Endothelial cell of umbilical vein (primary cell): ENCODE results near the gene ATP2C2.
A peak's percentile ranks its signal among the peaks of the same experiment; 100 is the strongest.

ENCODE experiments used
- FOS ChIP-seq: IDR thresholded peaks from 2 replicates; pipeline ENCODE4 v1.6.1; 2011; ENCODE audit warnings: mild to moderate bottlenecking, low read length, moderate library complexity, borderline replicate concordance; ENCODE audit not compliant: insufficient read depth
- POLR2A ChIP-seq: IDR thresholded peaks from 2 replicates; pipeline ENCODE4 v1.6.1; 2012; ENCODE audit warnings: low read depth, mild to moderate bottlenecking, control low read depth, low read length
- POLR2AphosphoS5 ChIP-seq: IDR thresholded peaks from 2 replicates; pipeline ENCODE4 v1.6.1; 2012; ENCODE audit warnings: low read depth, mild to moderate bottlenecking, control low read depth, low read length, moderate library complexity; ENCODE audit not compliant: insufficient read depth
- TF ChIP-seq, protein P1 (sequence below), 2 donors: IDR thresholded peaks; 1 replicate in 1 of 2; 2 replicates in 1 of 2; pipeline ENCODE4 v1.5.1; 2011; ENCODE audit warnings: low read length in 2 of 2, mild to moderate bottlenecking in 2 of 2, moderate library complexity in 2 of 2, control low read depth in 1 of 2, inconsistent platforms in 1 of 2, low read depth in 1 of 2; ENCODE audit not compliant: insufficient read depth in 1 of 2; ENCODE audit errors: extremely low read depth in 1 of 2
- TF ChIP-seq, protein P2 (sequence below): IDR thresholded peaks from 2 replicates; pipeline ENCODE4 v1.6.1; 2011; ENCODE audit not compliant: insufficient read depth, insufficient read length

DNA sequence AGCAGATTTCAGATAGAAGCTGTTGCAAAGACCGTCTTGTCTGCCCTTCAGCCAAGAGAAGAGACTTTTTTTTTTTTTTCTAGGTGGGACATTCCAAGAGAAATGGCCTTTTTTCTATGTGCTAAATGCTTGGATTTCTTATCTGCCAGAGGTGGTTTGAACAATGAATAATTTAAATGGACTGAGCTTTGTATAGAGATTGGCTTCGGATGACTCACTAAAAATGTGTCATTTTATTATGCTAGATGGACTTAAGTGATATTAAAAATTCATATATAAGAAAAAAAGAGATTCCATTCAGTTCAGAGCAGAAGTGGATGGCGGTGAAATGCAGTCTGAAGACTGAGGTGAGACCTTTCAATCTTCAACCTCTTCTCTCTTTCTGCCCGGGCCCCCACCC lies 77.7 kb downstream of the ATP2C2 start:
- TF ChIP-seq, protein P1, sequence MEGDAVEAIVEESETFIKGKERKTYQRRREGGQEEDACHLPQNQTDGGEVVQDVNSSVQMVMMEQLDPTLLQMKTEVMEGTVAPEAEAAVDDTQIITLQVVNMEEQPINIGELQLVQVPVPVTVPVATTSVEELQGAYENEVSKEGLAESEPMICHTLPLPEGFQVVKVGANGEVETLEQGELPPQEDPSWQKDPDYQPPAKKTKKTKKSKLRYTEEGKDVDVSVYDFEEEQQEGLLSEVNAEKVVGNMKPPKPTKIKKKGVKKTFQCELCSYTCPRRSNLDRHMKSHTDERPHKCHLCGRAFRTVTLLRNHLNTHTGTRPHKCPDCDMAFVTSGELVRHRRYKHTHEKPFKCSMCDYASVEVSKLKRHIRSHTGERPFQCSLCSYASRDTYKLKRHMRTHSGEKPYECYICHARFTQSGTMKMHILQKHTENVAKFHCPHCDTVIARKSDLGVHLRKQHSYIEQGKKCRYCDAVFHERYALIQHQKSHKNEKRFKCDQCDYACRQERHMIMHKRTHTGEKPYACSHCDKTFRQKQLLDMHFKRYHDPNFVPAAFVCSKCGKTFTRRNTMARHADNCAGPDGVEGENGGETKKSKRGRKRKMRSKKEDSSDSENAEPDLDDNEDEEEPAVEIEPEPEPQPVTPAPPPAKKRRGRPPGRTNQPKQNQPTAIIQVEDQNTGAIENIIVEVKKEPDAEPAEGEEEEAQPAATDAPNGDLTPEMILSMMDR (IDR thresholded peaks at IDR 0.05; ENCODE audit: extremely low read depth in 1 of 2, insufficient read depth in 1 of 2, low read depth in 1 of 2, low read length in 2 of 2), result no peak
- TF ChIP-seq POLR2AphosphoS5 (no peak), POLR2A (no peak), FOS (peak; percentile 43)
- TF ChIP-seq, protein P2, sequence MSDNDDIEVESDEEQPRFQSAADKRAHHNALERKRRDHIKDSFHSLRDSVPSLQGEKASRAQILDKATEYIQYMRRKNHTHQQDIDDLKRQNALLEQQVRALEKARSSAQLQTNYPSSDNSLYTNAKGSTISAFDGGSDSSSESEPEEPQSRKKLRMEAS, result no peak
